DOHH2 (cell line): ENCODE data around the gene CRYBA2.

ENCODE experiments used
- H3F3A ChIP-seq: fragments of 200-600 bp; sonication (generic), shearing (Covaris generic); 2 replicates; pipeline ENCODE4 v1.6.0; 2016; ENCODE audit warnings: antibody characterized with exemption, mild to moderate bottlenecking; ENCODE audit not compliant: control insufficient read depth, insufficient read depth
- H3K27ac ChIP-seq: fragments of 200-600 bp; sonication (generic); 2 replicates; pipeline ENCODE4 v1.5.1; 2014; ENCODE audit warnings: low read depth, mild to moderate bottlenecking, low read length, moderate library complexity
- H3K27me3 ChIP-seq: fragments of 200-600 bp; sonication (generic); 2 replicates; pipeline ENCODE4 v1.6.1; 2014; ENCODE audit warnings: mild to moderate bottlenecking, low read length, mixed read lengths; ENCODE audit not compliant: control insufficient read depth
- H3K36me3 ChIP-seq: fragments of 200-600 bp; sonication (generic); 2 replicates; pipeline ENCODE4 v1.6.1; 2014; ENCODE audit warnings: mild to moderate bottlenecking, low read length, moderate library complexity, mixed read lengths; ENCODE audit not compliant: control insufficient read depth
- H3K4me1 ChIP-seq: fragments of 200-600 bp; sonication (generic); 2 replicates; pipeline ENCODE4 v1.6.1; 2014; ENCODE audit warnings: mild to moderate bottlenecking, low read length, mixed read lengths; ENCODE audit not compliant: control insufficient read depth
- H3K4me2 ChIP-seq: fragments of 200-600 bp; sonication (generic); 2 replicates; pipeline ENCODE4 v1.6.0; 2014; ENCODE audit warnings: mild to moderate bottlenecking, low read length, moderate library complexity
- H3K4me3 ChIP-seq: fragments of 200-600 bp; sonication (generic); 2 replicates; pipeline ENCODE4 v1.5.1; 2014; ENCODE audit warnings: mild to moderate bottlenecking, low read length, mixed read lengths
- H3K79me2 ChIP-seq: fragments of 200-600 bp; sonication (generic); 2 replicates; pipeline ENCODE4 v1.6.1; 2014; ENCODE audit warnings: mild to moderate bottlenecking, low read length, mixed read lengths; ENCODE audit not compliant: control insufficient read depth
- H3K9me2 ChIP-seq: fragments of 200-600 bp; sonication (generic); replicated peaks from 2 replicates; pipeline ENCODE4 v1.6.1; 2014; ENCODE audit warnings: mild to moderate bottlenecking, low read length, mixed read lengths; ENCODE audit not compliant: control insufficient read depth
- H3K9me3 ChIP-seq: fragments of 200-600 bp; sonication (generic); 2 replicates; pipeline ENCODE4 v1.6.1; 2014; ENCODE audit warnings: antibody characterized with exemption, low read length, mixed read lengths; ENCODE audit not compliant: control insufficient read depth, insufficient read depth
- H4K20me1 ChIP-seq: fragments of 200-600 bp; sonication (generic); 2 replicates; pipeline ENCODE4 v1.6.0; 2014; ENCODE audit warnings: low read depth, mild to moderate bottlenecking, antibody characterized with exemption, low read length, moderate library complexity; ENCODE audit not compliant: control insufficient read depth, insufficient read depth
- EZH2phosphoT487 ChIP-seq: fragments of 200-600 bp; sonication (generic); IDR thresholded peaks from 2 replicates; pipeline ENCODE4 v1.6.1; 2017; ENCODE audit warnings: borderline replicate concordance, mild to moderate bottlenecking, antibody characterized with exemption, low read length, moderate library complexity, mixed read lengths
- TF ChIP-seq, protein P1 (sequence below): fragments of 200-600 bp; sonication (generic); IDR thresholded peaks from one replicate; pipeline ENCODE4 v1.5.1; 2014; ENCODE audit warnings: antibody characterized with exemption, mild to moderate bottlenecking, low read depth, low read length; ENCODE audit not compliant: poor library complexity, severe bottlenecking

The CRYBA2 gene

GRCh38 chr2:219035942-219036341 lies 42.7 kb upstream of the CRYBA2 start:
- Histone ChIP-seq H3K27me3 (peaks cover 25% of the 10 kb centered on the region), H3K4me1 (no peaks in the 10 kb centered on the region), H4K20me1 (0 out of 2 replicates have a peak, but pooled peaks cover 5% of the 10 kb centered on the region), H3F3A (no peaks in the 10 kb centered on the region), H3K4me3 (no peak overlapping the region), H3K36me3 (no peaks in the 10 kb centered on the region), H3K27ac (no peak overlapping the region), H3K9me3 (no peaks in the 10 kb centered on the region), H3K4me2 (no peak overlapping the region), H3K9me2 (no peaks in the 10 kb centered on the region), H3K79me2 (no peaks in the 10 kb centered on the region)
- TF ChIP-seq, protein P1, sequence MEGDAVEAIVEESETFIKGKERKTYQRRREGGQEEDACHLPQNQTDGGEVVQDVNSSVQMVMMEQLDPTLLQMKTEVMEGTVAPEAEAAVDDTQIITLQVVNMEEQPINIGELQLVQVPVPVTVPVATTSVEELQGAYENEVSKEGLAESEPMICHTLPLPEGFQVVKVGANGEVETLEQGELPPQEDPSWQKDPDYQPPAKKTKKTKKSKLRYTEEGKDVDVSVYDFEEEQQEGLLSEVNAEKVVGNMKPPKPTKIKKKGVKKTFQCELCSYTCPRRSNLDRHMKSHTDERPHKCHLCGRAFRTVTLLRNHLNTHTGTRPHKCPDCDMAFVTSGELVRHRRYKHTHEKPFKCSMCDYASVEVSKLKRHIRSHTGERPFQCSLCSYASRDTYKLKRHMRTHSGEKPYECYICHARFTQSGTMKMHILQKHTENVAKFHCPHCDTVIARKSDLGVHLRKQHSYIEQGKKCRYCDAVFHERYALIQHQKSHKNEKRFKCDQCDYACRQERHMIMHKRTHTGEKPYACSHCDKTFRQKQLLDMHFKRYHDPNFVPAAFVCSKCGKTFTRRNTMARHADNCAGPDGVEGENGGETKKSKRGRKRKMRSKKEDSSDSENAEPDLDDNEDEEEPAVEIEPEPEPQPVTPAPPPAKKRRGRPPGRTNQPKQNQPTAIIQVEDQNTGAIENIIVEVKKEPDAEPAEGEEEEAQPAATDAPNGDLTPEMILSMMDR: no peak
- TF ChIP-seq EZH2phosphoT487: no peak

GRCh38 chr2:219034823-219035222 lies 41.6 kb upstream of the CRYBA2 start:
- H3K27me3 ChIP-seq: peaks cover 21% of the 10 kb centered on the region
- no peak for TF ChIP-seq EZH2phosphoT487

DNA sequence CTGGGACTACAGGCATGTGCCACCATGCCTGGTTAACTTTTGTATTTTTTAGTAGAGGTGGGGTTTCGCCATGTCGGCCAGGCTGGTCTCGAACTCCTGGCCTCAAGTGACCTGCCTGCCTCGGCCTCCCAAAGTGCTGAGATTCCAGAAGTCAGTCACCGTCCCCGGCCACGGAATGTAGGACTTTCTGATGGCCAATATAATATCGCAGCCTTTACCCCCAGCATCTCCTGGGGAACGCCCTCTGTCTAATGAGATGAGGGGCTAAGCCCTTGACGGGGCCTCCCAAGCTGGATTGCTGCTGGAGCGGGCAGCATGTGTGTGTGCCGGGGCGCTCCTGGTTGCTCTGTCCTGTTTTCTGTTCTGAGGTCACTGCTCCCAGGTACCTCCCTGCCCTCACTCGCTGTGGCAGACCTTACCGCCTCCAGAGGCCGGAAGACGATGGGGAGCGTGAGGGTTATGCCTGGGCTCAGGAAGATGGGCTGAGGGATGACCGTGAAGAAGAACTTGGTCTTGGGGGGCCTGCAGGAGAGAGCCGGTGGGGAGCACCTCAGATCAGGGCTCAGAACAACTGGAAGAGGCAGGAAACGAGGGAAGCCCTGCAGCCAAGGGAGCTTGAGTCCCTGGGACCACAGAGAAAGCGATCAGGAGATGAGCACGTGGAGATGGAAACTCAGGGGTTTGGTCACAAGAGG lies 39.0 kb upstream of the CRYBA2 start:
- Histone ChIP-seq H3K4me1 (no peaks in the 10 kb centered on the region), H3F3A (no peaks in the 10 kb centered on the region), H4K20me1 (no peaks in the 10 kb centered on the region), H3K9me3 (no peaks in the 10 kb centered on the region), H3K4me3 (no peak overlapping the region), H3K27ac (no peak overlapping the region), H3K79me2 (no peaks in the 10 kb centered on the region), H3K36me3 (no peaks in the 10 kb centered on the region), H3K9me2 (no peaks in the 10 kb centered on the region), H3K4me2 (no peak overlapping the region), H3K27me3 (peaks cover 16% of the 10 kb centered on the region)
- no peak for TF ChIP-seq EZH2phosphoT487
- TF ChIP-seq, protein P1: no peak

More at GRCh38 chr2:219034823-219035222, 41.6 kb upstream of the CRYBA2 start:
- Histone ChIP-seq H3K36me3 (no peaks in the 10 kb centered on the region), H3K79me2 (no peaks in the 10 kb centered on the region), H3K9me3 (no peaks in the 10 kb centered on the region), H3K4me2 (no peak overlapping the region), H3F3A (no peaks in the 10 kb centered on the region), H3K4me3 (no peak overlapping the region), H3K4me1 (no peaks in the 10 kb centered on the region), H4K20me1 (no peaks in the 10 kb centered on the region), H3K27ac (no peak overlapping the region), H3K9me2 (no peaks in the 10 kb centered on the region)

DNA sequence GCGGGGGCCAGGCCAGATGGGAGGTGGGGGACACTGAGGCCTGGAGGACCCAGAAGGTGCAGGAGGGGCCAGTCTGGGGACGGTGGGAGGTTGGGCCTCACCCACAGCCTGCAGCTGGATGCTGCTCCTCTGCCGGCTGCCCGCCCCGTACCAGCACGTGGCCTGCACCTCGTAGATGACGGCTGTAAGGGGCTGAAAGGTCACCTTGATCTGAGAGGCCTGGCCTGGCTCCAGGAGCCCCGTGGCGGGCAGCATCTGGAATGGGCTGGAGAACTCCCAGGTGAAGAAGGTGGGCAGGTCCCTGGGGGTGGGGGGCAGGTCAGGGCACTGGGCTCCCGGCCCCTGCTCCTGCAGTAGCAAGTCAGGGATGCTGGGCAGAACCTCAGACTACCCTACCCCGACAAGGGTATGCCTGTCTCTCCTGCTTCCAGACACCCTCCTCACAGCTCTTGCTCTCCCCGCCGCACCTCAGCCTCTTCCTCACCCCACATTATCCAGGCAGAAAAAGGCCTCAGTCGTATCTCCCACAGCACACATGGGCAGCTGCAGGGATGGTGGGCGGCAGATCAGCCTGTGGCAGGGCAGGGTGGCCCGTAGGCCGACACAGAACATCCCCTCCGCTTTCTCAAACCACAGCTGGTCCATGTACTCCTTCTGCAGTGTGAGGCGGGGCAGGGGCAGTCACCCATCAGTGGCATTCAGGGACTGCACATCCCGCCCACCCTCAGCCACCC lies 38.0 kb upstream of the CRYBA2 start:
- Histone ChIP-seq H3K4me3 (no peak overlapping the region), H3K4me2 (no peak overlapping the region), H3K9me3 (no peaks in the 10 kb centered on the region), H3K36me3 (no peaks in the 10 kb centered on the region), H3K27ac (no peak overlapping the region), H3K9me2 (no peaks in the 10 kb centered on the region), H3K4me1 (no peaks in the 10 kb centered on the region), H3K79me2 (no peaks in the 10 kb centered on the region), H3K27me3 (peaks cover 16% of the 10 kb centered on the region), H3F3A (no peaks in the 10 kb centered on the region), H4K20me1 (no peaks in the 10 kb centered on the region)
- TF ChIP-seq, protein P1: no peak
- no peak for TF ChIP-seq EZH2phosphoT487
